T-cell (primary cell): ENCODE data around the gene PLEKHS1. TPM values are rescaled to one million over a fixed set of nuclear protein-coding genes. Genes with fewer than 3 reads are reported as not detected.

Experiments
- ATAC-seq, 4 experiments: fragments of 200-7000 bp in 3 of 4; fragments of 150-1000 bp in 1 of 4; cut with Tn5 transposase; replicated peaks in 1 of 4; 1 replicate in 3 of 4; 2 replicates in 1 of 4; pipeline ENCODE4 v1.10.0; 2021; ENCODE audit warnings: moderate library complexity in 3 of 4, mild to moderate bottlenecking in 2 of 4, moderate number of reproducible peaks in 1 of 4
- CTCF ChIA-PET, 2 donors: fragments of 300-600 bp; sonication (Branson Sonifier 250); formaldehyde crosslinking; loops; one replicate each; lab custom pipeline; 2022; ENCODE audit warnings: antibody characterized with exemption in 2 of 2; lab: Charles Lee
- POLR2A ChIA-PET, 2 donors: fragments of 300-600 bp; sonication (Branson Sonifier 250); formaldehyde crosslinking; loops; one replicate each; lab custom pipeline; 2022; ENCODE audit warnings: antibody characterized with exemption in 2 of 2; lab: Charles Lee
- DNase-seq, 35 experiments: peaks; one replicate each; pipeline versions ENCODE4 v3.0.0 to v3.0.0-alpha.2; 2013 to 2023
- H3K27ac ChIP-seq: one replicate; pipeline ENCODE4 v1.5.1; 2013; ENCODE audit warnings: low read length
- H3K27me3 ChIP-seq, 2 experiments: replicated peaks in 1 of 2; 1 replicate in 1 of 2; 2 replicates in 1 of 2; pipeline versions ENCODE4 v1.6.1 to v1.7.0; 2013; ENCODE audit warnings: low read length in 1 of 2, mixed read lengths in 1 of 2; ENCODE audit not compliant: control insufficient read depth in 2 of 2, insufficient read depth in 2 of 2; ENCODE audit errors: extremely low read depth in 1 of 2
- H3K36me3 ChIP-seq, 2 donors: 1 replicate in 1 of 2; 2 replicates in 1 of 2; pipeline versions ENCODE4 v1.6.1 to v1.7.0; 2013; ENCODE audit warnings: low read length in 1 of 2; ENCODE audit not compliant: control insufficient read depth in 2 of 2, insufficient read depth in 1 of 2; ENCODE audit errors: extremely low read depth in 1 of 2
- H3K4me1 ChIP-seq, 2 experiments: 1 replicate in 1 of 2; 2 replicates in 1 of 2; pipeline versions ENCODE4 v1.6.1 to v1.7.0; 2013; ENCODE audit warnings: low read length in 2 of 2, mixed read lengths in 1 of 2; ENCODE audit not compliant: insufficient read depth in 2 of 2, control insufficient read depth in 1 of 2; ENCODE audit errors: extremely low read depth in 1 of 2
- H3K4me3 ChIP-seq, 2 donors: 1 replicate in 1 of 2; 2 replicates in 1 of 2; pipeline versions ENCODE4 v1.5.1 to v1.7.0; 2013; ENCODE audit warnings: mild to moderate bottlenecking in 2 of 2, low read length in 1 of 2, moderate library complexity in 1 of 2; ENCODE audit not compliant: control insufficient read depth in 1 of 2; ENCODE audit errors: extremely low read depth in 1 of 2
- H3K9me3 ChIP-seq: 2 replicates; pipeline ENCODE4 v1.7.0; 2013
- H3K27ac Mint-ChIP-seq, 2 donors: one replicate each; pipeline ENCODE4 v1.8.0; 2020 to 2021; ENCODE audit warnings: mild to moderate bottlenecking in 2 of 2, mixed read lengths in 2 of 2
- H3K27me3 Mint-ChIP-seq, 2 donors: one replicate each; pipeline ENCODE4 v1.8.0; 2021 to 2022; ENCODE audit warnings: mixed read lengths in 2 of 2
- H3K36me3 Mint-ChIP-seq: one replicate; pipeline ENCODE4 v1.8.0; 2021; ENCODE audit warnings: mixed read lengths
- H3K4me1 Mint-ChIP-seq, 3 donors: one replicate each; pipeline ENCODE4 v1.8.0; 2020 to 2022; ENCODE audit warnings: mixed read lengths in 3 of 3, mild to moderate bottlenecking in 1 of 3
- H3K4me3 Mint-ChIP-seq, 3 donors: one replicate each; pipeline ENCODE4 v1.8.0; 2020 to 2022; ENCODE audit warnings: mild to moderate bottlenecking in 3 of 3, mixed read lengths in 3 of 3, moderate library complexity in 3 of 3
- H3K9me3 Mint-ChIP-seq, 3 donors: one replicate each; pipeline ENCODE4 v1.8.0; 2020 to 2022; ENCODE audit warnings: mixed read lengths in 3 of 3
- WGBS: methylation state at CpG from one replicate; pipeline ENCODE4 v1.1.5; 2013; ENCODE audit warnings: missing lambda C conversion rate; ENCODE audit not compliant: insufficient coverage; 5-methylcytosine and 5-hydroxymethylcytosine counted together
- total RNA-seq, 35 experiments: library from RNA in 6 of 35; stranded (reverse) in 6 of 35; fragments of 120-200 nt in 1 of 35; gene quantifications; one replicate each; pipeline versions ENCODE4 v1.2.1 to v1.2.4 and lab custom pipeline; 2013 to 2026

PLEKHS1 gene
- total RNA-seq, 5 donors from 2014 or later (not counting 1 experiment from before 2014, with no cell fraction given), result not detected

DNA sequence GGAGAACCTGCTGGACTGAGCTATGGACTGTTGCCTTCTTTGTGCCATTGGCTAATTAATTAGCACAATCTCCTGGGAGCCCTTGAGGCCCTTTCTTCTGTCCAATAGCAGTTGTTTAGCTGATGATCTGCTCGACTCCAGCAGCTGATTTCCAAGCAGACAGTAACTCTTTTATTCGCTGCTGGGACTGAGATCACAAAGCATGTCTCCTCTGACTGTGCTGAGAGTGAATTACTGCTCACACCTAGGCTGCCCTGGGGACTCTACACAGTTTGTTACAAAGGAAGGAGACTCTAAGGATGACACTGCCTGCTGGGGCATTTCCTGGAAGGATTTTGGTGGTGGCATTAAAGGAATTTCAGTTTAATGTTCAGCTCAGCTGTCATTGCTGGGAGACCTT, 40.3 kb upstream of the PLEKHS1 start:
- 100% methylated on average over 2 of the region's 2 CpGs for WGBS
- no peak for ATAC-seq
- H3K36me3 ChIP-seq, result peaks cover 4 to 17% of the 10 kb centered on the region in 2 donors

GRCh38 chr10:113712024-113712423, 39.5 kb upstream of the PLEKHS1 start:
- Histone ChIP-seq H3K27me3 (no peaks in the 10 kb centered on the region), H3K9me3 (no peaks in the 10 kb centered on the region), H3K4me1 (peaks cover 2 to 4% of the 10 kb centered on the region in 2 experiments), H3K4me3 (no peak overlapping the region), H3K27ac (no peak overlapping the region), H3K36me3 (peaks cover 4 to 13% of the 10 kb centered on the region in 2 donors)
- Mint-ChIP-seq H3K4me3 (no peak overlapping the region), H3K36me3 (peaks cover 56% of the 10 kb centered on the region), H3K4me1 (peaks cover 27 to 32% (median 31%) of the 10 kb centered on the region in 3 donors), H3K9me3 (no peaks in the 10 kb centered on the region), H3K27me3 (no peaks in the 10 kb centered on the region), H3K27ac (no peak overlapping the region)
- WGBS, result 100% methylated on average over 2 of the region's 3 CpGs
- POLR2A ChIA-PET, result no interaction called here
- ATAC-seq, result no peak
- DNase-seq, result no peak
- CTCF ChIA-PET, result no interaction called here

More for the DNA sequence above, 40.3 kb upstream of the PLEKHS1 start:
- H3K27me3 Mint-ChIP-seq, result no peaks in the 10 kb centered on the region
- H3K9me3 Mint-ChIP-seq, result no peaks in the 10 kb centered on the region
- Histone ChIP-seq H3K4me3 (no peak overlapping the region), H3K27ac (no peak overlapping the region), H3K9me3 (no peaks in the 10 kb centered on the region), H3K27me3 (no peaks in the 10 kb centered on the region), H3K4me1 (peaks cover 4 to 5% of the 10 kb centered on the region in 2 experiments)
- peaks cover 50% of the 10 kb centered on the region for H3K36me3 Mint-ChIP-seq
- no peak for DNase-seq
- no peak overlapping the region for H3K4me3 Mint-ChIP-seq
- H3K4me1 Mint-ChIP-seq, result peaks cover 36 to 41% (median 39%) of the 10 kb centered on the region in 3 donors
- H3K27ac Mint-ChIP-seq, result no peak overlapping the region
- CTCF ChIA-PET, result no interaction called here
- POLR2A ChIA-PET, result no interaction called here

DNA sequence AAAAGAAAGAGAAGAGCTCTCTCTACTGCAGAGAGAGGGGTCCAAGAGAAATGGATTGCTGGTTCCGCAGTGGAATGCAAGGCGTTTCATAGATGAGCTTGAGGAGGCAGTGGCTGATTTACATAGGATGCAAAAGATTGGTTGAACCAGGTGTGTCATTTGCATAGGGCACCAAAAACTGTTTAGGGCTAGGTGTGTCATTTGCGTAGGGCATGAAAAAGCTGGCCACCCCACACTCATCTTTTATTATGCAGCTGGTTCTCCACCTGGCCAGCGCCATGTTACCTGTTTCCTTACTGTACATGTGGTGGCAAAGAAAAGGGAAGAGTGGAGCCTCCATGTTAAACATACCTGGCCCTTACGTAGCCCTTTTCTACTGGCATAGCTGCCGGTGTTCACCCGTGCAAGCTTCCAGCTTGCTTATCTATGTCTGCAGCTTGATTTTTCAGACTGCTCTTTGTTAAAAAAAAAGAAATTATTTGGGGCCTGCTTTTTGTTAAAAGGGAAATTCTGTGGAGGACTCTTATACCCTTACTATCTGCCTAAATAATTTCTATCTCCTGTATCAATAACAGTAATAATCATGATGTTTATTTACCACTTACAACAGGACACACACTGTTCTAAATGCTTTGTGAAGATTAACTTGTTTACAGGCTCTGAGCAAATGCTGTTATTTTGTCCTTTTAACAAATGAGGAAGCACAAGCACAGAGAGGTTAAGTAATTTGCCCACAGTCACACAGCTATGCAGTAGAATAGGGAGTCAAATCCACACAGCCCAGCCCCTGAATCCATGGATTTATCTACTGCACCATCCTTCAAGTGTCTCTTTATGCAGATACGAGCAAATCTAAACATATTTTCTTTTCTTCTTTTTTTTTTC, 38.5 kb upstream of the PLEKHS1 start:
- CTCF ChIA-PET, result no interaction called here
- H3K4me1 Mint-ChIP-seq, result peaks cover 19 to 23% (median 23%) of the 10 kb centered on the region in 3 donors
- 96% methylated on average over 4 of the region's 8 CpGs for WGBS
- no peak overlapping the region for H3K27ac ChIP-seq
- DNase-seq (no peak), ATAC-seq (no peak)
- no peak overlapping the region for H3K4me3 ChIP-seq
- H3K36me3 Mint-ChIP-seq, result peaks cover 55% of the 10 kb centered on the region
- H3K4me3 Mint-ChIP-seq, result no peak overlapping the region
- H3K4me1 ChIP-seq, result peaks cover 0 to 4% of the 10 kb centered on the region in 2 experiments
- no peaks in the 10 kb centered on the region for H3K27me3 Mint-ChIP-seq
- POLR2A ChIA-PET, result interaction anchor here in 1 of 2 donors (0.6 kb wide), 1 partner anchor 1162 kb away, joined by 10 read pairs; no protein-coding TSS in a partner anchor
- no peaks in the 10 kb centered on the region for H3K9me3 ChIP-seq
- H3K27me3 ChIP-seq, result no peaks in the 10 kb centered on the region
- H3K36me3 ChIP-seq, result peaks cover 4 to 12% of the 10 kb centered on the region in 2 donors
- no peaks in the 10 kb centered on the region for H3K9me3 Mint-ChIP-seq
- no peak overlapping the region for H3K27ac Mint-ChIP-seq

DNA sequence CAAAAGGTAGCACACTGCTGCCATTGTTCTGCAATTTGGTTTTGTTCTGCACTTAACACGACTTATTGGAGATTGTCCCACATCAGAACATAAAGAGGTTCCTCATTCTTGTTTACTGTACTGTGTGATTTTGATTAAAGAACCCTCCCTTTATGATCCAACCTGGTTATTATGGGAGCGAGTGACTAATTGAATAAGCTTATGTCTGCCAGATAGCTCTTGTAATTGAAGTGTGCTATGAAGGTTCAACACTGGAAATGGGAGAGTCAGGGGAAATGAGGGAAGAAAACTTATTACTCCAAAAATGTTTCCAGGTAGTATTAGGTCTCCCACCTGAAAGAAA, 37.9 kb upstream of the PLEKHS1 start:
- WGBS, result no CpG with 5 or more reads among the region's 2 CpGs
- H3K4me1 Mint-ChIP-seq, result peaks cover 13 to 17% (median 17%) of the 10 kb centered on the region in 3 donors
- H3K27me3 Mint-ChIP-seq, result no peaks in the 10 kb centered on the region
- peaks cover 55% of the 10 kb centered on the region for H3K36me3 Mint-ChIP-seq
- H3K27me3 ChIP-seq, result no peaks in the 10 kb centered on the region
- no peak overlapping the region for H3K27ac ChIP-seq
- CTCF ChIA-PET, result no interaction called here
- no peaks in the 10 kb centered on the region for H3K9me3 Mint-ChIP-seq
- DNase-seq (no peak), ATAC-seq (no peak)
- H3K36me3 ChIP-seq, result peaks cover 4 to 12% of the 10 kb centered on the region in 2 donors
- H3K4me3 ChIP-seq, result no peak overlapping the region
- POLR2A ChIA-PET, result no interaction called here
- H3K27ac Mint-ChIP-seq, result no peak overlapping the region
- no peaks in the 10 kb centered on the region for H3K9me3 ChIP-seq
- H3K4me3 Mint-ChIP-seq, result no peak overlapping the region
- H3K4me1 ChIP-seq, result peaks cover 0 to 4% of the 10 kb centered on the region in 2 experiments

GRCh38 chr10:113716109-113716910, 35.2 kb upstream of the PLEKHS1 start:
- Histone ChIP-seq H3K27me3 (no peaks in the 10 kb centered on the region), H3K9me3 (no peaks in the 10 kb centered on the region), H3K27ac (no peak overlapping the region), H3K36me3 (peaks cover 4 to 24% of the 10 kb centered on the region in 2 donors), H3K4me3 (no peak overlapping the region), H3K4me1 (no peaks in the 10 kb centered on the region)
- WGBS, result no CpG with 5 or more reads among the region's 2 CpGs
- no peaks in the 10 kb centered on the region for H3K9me3 Mint-ChIP-seq
- peaks cover 68% of the 10 kb centered on the region for H3K36me3 Mint-ChIP-seq
- ChIA-PET POLR2A (no interaction called here), CTCF (no interaction called here)
- ATAC-seq (no peak), DNase-seq (no peak)
- no peak overlapping the region for H3K27ac Mint-ChIP-seq
- H3K4me1 Mint-ChIP-seq, result peaks cover 0 to 2% (median 0%) of the 10 kb centered on the region in 3 donors
- no peak overlapping the region for H3K4me3 Mint-ChIP-seq
- H3K27me3 Mint-ChIP-seq, result no peaks in the 10 kb centered on the region

DNA sequence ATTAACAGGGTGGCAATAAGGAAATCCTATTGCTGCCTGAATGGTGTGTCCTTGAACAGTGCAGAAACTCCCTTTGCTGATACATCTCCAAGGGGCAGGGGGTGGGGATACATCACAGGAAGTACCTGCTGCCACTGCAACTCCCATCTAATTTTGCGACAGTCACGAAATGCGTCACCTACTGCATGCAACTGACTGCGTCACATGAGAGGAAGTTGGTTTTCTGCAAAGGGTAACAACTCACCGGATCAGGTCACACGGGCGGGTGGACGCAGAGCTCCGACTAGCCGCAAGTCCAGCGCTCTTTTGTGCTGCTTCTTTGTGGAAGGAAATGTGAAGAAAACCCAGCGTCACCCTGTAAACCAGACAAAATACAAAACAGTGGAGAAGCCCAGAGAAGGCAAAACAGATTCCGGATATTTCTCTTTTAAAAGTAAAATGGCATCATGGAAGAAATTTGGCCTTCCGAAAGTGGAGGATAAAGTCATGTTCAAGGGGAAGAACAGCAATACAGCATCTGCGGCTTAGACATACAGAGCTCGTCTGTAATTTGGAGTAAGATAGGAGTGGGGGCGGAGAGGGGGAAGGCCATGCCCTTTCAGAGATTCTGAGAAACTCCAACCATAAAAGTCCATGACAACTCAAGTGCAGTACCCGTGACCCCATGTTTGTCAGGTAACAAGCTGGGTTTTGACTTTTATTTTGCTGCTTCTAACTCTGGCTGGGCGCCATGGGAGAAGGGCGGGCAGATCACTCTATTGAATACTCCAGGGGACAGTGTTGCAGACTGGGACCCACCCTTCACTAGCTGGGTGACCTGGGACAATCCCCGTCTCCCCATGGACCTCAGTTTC, 32.3 kb upstream of the PLEKHS1 start:
- no peak overlapping the region for H3K27ac ChIP-seq
- H3K9me3 Mint-ChIP-seq, result no peaks in the 10 kb centered on the region
- H3K36me3 Mint-ChIP-seq, result peaks cover 72% of the 10 kb centered on the region
- no peaks in the 10 kb centered on the region for H3K27me3 Mint-ChIP-seq
- CTCF ChIA-PET, result no interaction called here
- H3K4me3 Mint-ChIP-seq, result no peak overlapping the region
- H3K4me1 ChIP-seq, result no peaks in the 10 kb centered on the region
- H3K36me3 ChIP-seq, result peaks cover 4 to 39% of the 10 kb centered on the region in 2 donors
- H3K27me3 ChIP-seq, result no peaks in the 10 kb centered on the region
- no peak for ATAC-seq
- 92% methylated on average over 2 of the region's 21 CpGs for WGBS
- H3K27ac Mint-ChIP-seq, result no peak overlapping the region
- no peaks in the 10 kb centered on the region for H3K9me3 ChIP-seq
- DNase-seq, result no peak
- POLR2A ChIA-PET, result no interaction called here
- peaks cover 0 to 2% (median 0%) of the 10 kb centered on the region in 3 donors for H3K4me1 Mint-ChIP-seq
- no peak overlapping the region for H3K4me3 ChIP-seq
